Adrenal gland (tissue), 12 donors: Measurements from ENCODE around the gene SLC25A21. TPM values are rescaled to one million over a fixed set of nuclear protein-coding genes. Genes with fewer than 3 reads are reported as not detected.

Source experiments
- DNase-seq, 7 donors: peaks; one replicate each; pipeline ENCODE4 v3.0.0-alpha.2; 2019 to 2020
- H3K27ac ChIP-seq, 5 donors: fragments of 200-600 bp; sonication (generic) in 4 of 5; 1 replicate in 3 of 5; 2 replicates in 2 of 5; pipeline versions ENCODE4 v1.5.1 to v1.8.0; 2016 to 2020; ENCODE audit warnings: mild to moderate bottlenecking in 1 of 5
- H3K27me3 ChIP-seq: fragments of 200-600 bp; 2 replicates; pipeline ENCODE4 v1.8.0; 2021
- H3K36me3 ChIP-seq, 2 donors: fragments of 200-600 bp; replicated peaks in 1 of 2; 1 replicate in 1 of 2; 2 replicates in 1 of 2; pipeline versions ENCODE4 v1.5.1 to v1.8.0; 2018 to 2022
- H3K4me1 ChIP-seq, 2 donors: fragments of 200-600 bp; replicated peaks in 1 of 2; 1 replicate in 1 of 2; 2 replicates in 1 of 2; pipeline versions ENCODE4 v1.5.1 to v1.8.0; 2018 to 2021
- H3K4me3 ChIP-seq, 4 donors: fragments of 200-600 bp; sonication (generic) in 3 of 4; one replicate each; pipeline ENCODE4 v1.5.1; 2016 to 2018
- H3K9me3 ChIP-seq, 3 donors: fragments of 200-600 bp; sonication (generic) in 1 of 3; replicated peaks in 1 of 3; 1 replicate in 2 of 3; 2 replicates in 1 of 3; pipeline versions ENCODE4 v1.5.1 to v1.8.0; 2016 to 2021
- CTCF ChIP-seq, 6 experiments: fragments of 450-650 bp in 4 of 6; fragments of 200-600 bp in 2 of 6; sonication (generic) in 1 of 6; IDR thresholded peaks; 1 replicate in 5 of 6; 2 replicates in 1 of 6; pipeline versions ENCODE4 v1.5.1 to v1.8.0; 2016 to 2021; ENCODE audit warnings: antibody characterized with exemption in 6 of 6, mild to moderate bottlenecking in 2 of 6, moderate library complexity in 1 of 6
- POLR2A ChIP-seq, 2 donors: fragments of 450-650 bp; IDR thresholded peaks; one replicate each; pipeline ENCODE4 v1.6.1; 2017; ENCODE audit warnings: antibody characterized with exemption in 2 of 2, mild to moderate bottlenecking in 2 of 2, moderate library complexity in 1 of 2
- WGBS, 4 donors: extraction: QIAGEN DNeasy Blood & Tissue Kit in 2 of 4; methylation state at CpG; one replicate each; pipeline versions ENCODE4 v1.1.5 to v1.1.7; 2013 to 2017; 5-methylcytosine and 5-hydroxymethylcytosine counted together
- intact Hi-C, 2 donors: fragments of 100-400 bp; cut with DNase I; formaldehyde crosslinking; loops; one replicate each; pipeline versions ENCODE4 v1.14.1 to v1.15.0; 2022 to 2023
- polyA plus RNA-seq, 3 donors: library from polyadenylated mRNA; stranded (reverse); fragments of 200-250 nt in 2 of 3; fragments of 350-450 nt in 1 of 3; fragmentation: Illumina TruSeq in 1 of 3; extraction: RNeasy Lipid Tissue Mini Kit (QIAGEN cat#74804) in 1 of 3; gene quantifications; one replicate each; pipeline ENCODE4 v1.2.3, GENCODE V29; 2013 to 2014
- total RNA-seq, 9 donors: library from RNA; depleted of rRNA in 4 of 9; stranded (reverse); fragments of >200 nt in 4 of 9; fragments of 120-200 nt in 1 of 9; fragmentation: NEBNext Ultra II Directional in 1 of 9; extraction: Animal tissue kit (Norgen Biotek cat#: 25700) in 1 of 9; gene quantifications; one replicate each; pipeline versions ENCODE4 v1.1.0 to v1.2.4, GENCODE V29; 2013 to 2023
- donor health status: healthy with polysubstance abuse.
- donor health status: Bipolar disorder and iron deficiency.
- donor health status: DM: yes; HTN: yes; CAD: no.
- donor health status: DM: no; HTN: no; CAD: no.
- donor health status: DM: no; HTN: no; CAD: no.
- donor health status: DM: yes; HTN: yes; CAD: no.

Gene SLC25A21
- total and polyA plus RNA-seq, 12 donors: 0.14 to 3.8 (median 0.56) TPM

GRCh38 chr14:36951380-36951911, 221.0 kb downstream of the SLC25A21 start:
- no peak overlapping the region for H3K4me3 ChIP-seq
- intact Hi-C loops: no loop called here

GRCh38 chr14:36950812-36951211, 221.6 kb downstream of the SLC25A21 start:
- no peaks in the 10 kb centered on the region for H3K9me3 ChIP-seq
- no peak overlapping the region for H3K4me3 ChIP-seq
- no peak for TF ChIP-seq POLR2A (IDR thresholded peaks at IDR 0.05)
- TF ChIP-seq CTCF (IDR thresholded peaks at IDR 0.05): no peak
- no peaks in the 10 kb centered on the region for H3K36me3 ChIP-seq
- 81 to 100% (median 82%) methylated on average over 1 of the region's 1 CpG for WGBS, 4 donors
- no peak overlapping the region for H3K27ac ChIP-seq
- DNase-seq: no peak
- H3K4me1 ChIP-seq: no peaks in the 10 kb centered on the region
- intact Hi-C loops: no loop called here
- no peaks in the 10 kb centered on the region for H3K27me3 ChIP-seq

More at GRCh38 chr14:36951380-36951911, 221.0 kb downstream of the SLC25A21 start:
- no peaks in the 10 kb centered on the region for H3K36me3 ChIP-seq
- no peak for DNase-seq
- H3K4me1 ChIP-seq: no peaks in the 10 kb centered on the region
- H3K27me3 ChIP-seq: no peaks in the 10 kb centered on the region
- no peak for TF ChIP-seq POLR2A (IDR thresholded peaks at IDR 0.05)
- TF ChIP-seq CTCF (IDR thresholded peaks at IDR 0.05): no peak
- no peaks in the 10 kb centered on the region for H3K9me3 ChIP-seq
- no peak overlapping the region for H3K27ac ChIP-seq
- 78 to 91% (median 82%) methylated on average over 2 of the region's 2 CpGs for WGBS, 4 donors

GRCh38 chr14:36949371-36949770, 223.0 kb downstream of the SLC25A21 start:
- no peaks in the 10 kb centered on the region for H3K9me3 ChIP-seq
- no peaks in the 10 kb centered on the region for H3K27me3 ChIP-seq
- WGBS, 4 donors: 73 to 80% (median 75%) methylated on average over 2 of the region's 2 CpGs
- H3K4me3 ChIP-seq: no peak overlapping the region
- H3K27ac ChIP-seq: no peak overlapping the region
- no peak for DNase-seq
- TF ChIP-seq CTCF (IDR thresholded peaks at IDR 0.05) (no peak), POLR2A (IDR thresholded peaks at IDR 0.05) (no peak)
- H3K4me1 ChIP-seq: no peaks in the 10 kb centered on the region
- intact Hi-C loops: loop anchor here in 1 of 2 donors (10.0 kb wide), 1 partner anchor 175 kb away; no protein-coding TSS in a partner anchor
- H3K36me3 ChIP-seq: no peaks in the 10 kb centered on the region

- Histone ChIP-seq H3K9me3 (no peaks in the 10 kb centered on the region), H3K4me1 (no peaks in the 10 kb centered on the region), H3K36me3 (no peaks in the 10 kb centered on the region), H3K27ac (no peak overlapping the region), H3K4me3 (no peak overlapping the region), H3K27me3 (no peaks in the 10 kb centered on the region)
- no peak for DNase-seq
- TF ChIP-seq CTCF (IDR thresholded peaks at IDR 0.05): no peak
- TF ChIP-seq POLR2A (IDR thresholded peaks at IDR 0.05): no peak
- intact Hi-C loops: loop anchor here in 1 of 2 donors (10.0 kb wide), 1 partner anchor 174 kb away; no protein-coding TSS in a partner anchor
- WGBS, 4 donors: 82 to 92% (median 91%) methylated on average over 5 of the region's 5 CpGs
These were observed 224.1 kb downstream of the SLC25A21 start for GRCh38 chr14:36948157-36948859.
